Measurements from ENCODE around the gene RCCD1. TPM values are rescaled to one million over a fixed set of nuclear protein-coding genes. Genes with fewer than 3 reads are reported as not detected.

Gene RCCD1
- total RNA-seq, 1 experiment from 2014 or later, result 28.8 TPM

- Histone ChIP-seq H3K36me3 (ENCODE audit: insufficient read depth, low read length, poor library complexity, severe bottlenecking) (peaks cover 80% of the 10 kb centered on the region), H3K27me3 (replicated peaks; ENCODE audit: insufficient read depth, low read depth, low read length, poor library complexity) (no peaks in the 10 kb centered on the region), H3K9me3 (ENCODE audit: low read depth, low read length, poor library complexity, severe bottlenecking) (no peaks in the 10 kb centered on the region), H3K4me1 (ENCODE audit: insufficient read depth, low read length, poor library complexity, severe bottlenecking) (no peaks in the 10 kb centered on the region), H3K27ac (ENCODE audit: low read depth, low read length, poor library complexity, severe bottlenecking) (no peak overlapping the region), H3K4me3 (ENCODE audit: low read depth, low read length, poor library complexity, severe bottlenecking) (no peak overlapping the region)
- intact Hi-C loops (cut with micrococcal nuclease; ENCODE audit: unreplicated experiment), result no loop called here
- ChIA-PET CTCF (no interaction called here), POLR2A (ENCODE audit: low non-redundant PET) (no interaction called here)
- TF ChIP-seq CTCF (conservative IDR thresholded peaks at IDR 0.05; ENCODE audit: low read depth, low read length) (no peak), EZH2 (IDR thresholded peaks at IDR 0.05; ENCODE audit: borderline replicate concordance, low read depth, low read length, poor library complexity, severe bottlenecking) (no peak)
- no TSS peak for BruUV-seq (replicated peaks)
- DNase-seq (ENCODE audit: low spot score), result no peak
Measured at GRCh38 chr15:90982135-90982534, 27.5 kb downstream of the RCCD1 start.

GRCh38 chr15:90986790-90987507, 32.3 kb downstream of the RCCD1 start:
- CTCF ChIA-PET, result no interaction called here

GRCh38 chr15:90987561-90988141, 33.0 kb downstream of the RCCD1 start:
- ChIA-PET CTCF (no interaction called here), POLR2A (ENCODE audit: low non-redundant PET) (no interaction called here)
- no peaks in the 10 kb centered on the region for H3K27me3 ChIP-seq (replicated peaks; ENCODE audit: insufficient read depth, low read depth, low read length, poor library complexity)
- H3K4me1 ChIP-seq (ENCODE audit: insufficient read depth, low read length, poor library complexity, severe bottlenecking), result peaks cover 13% of the 10 kb centered on the region
- H3K27ac ChIP-seq (ENCODE audit: low read depth, low read length, poor library complexity, severe bottlenecking), result no peak overlapping the region
- BruUV-seq (replicated peaks), result no TSS peak
- TF ChIP-seq CTCF (conservative IDR thresholded peaks at IDR 0.05; ENCODE audit: low read depth, low read length) (no peak), EZH2 (IDR thresholded peaks at IDR 0.05; ENCODE audit: borderline replicate concordance, low read depth, low read length, poor library complexity, severe bottlenecking) (no peak)
- intact Hi-C loops (cut with micrococcal nuclease; ENCODE audit: unreplicated experiment), result no loop called here
- no peaks in the 10 kb centered on the region for H3K9me3 ChIP-seq (ENCODE audit: low read depth, low read length, poor library complexity, severe bottlenecking)
- no peak for DNase-seq (ENCODE audit: low spot score)
- H3K36me3 ChIP-seq (ENCODE audit: insufficient read depth, low read length, poor library complexity, severe bottlenecking), result peaks cover 26% of the 10 kb centered on the region
- H3K4me3 ChIP-seq (ENCODE audit: low read depth, low read length, poor library complexity, severe bottlenecking), result no peak overlapping the region

More at GRCh38 chr15:90986790-90987507, 32.3 kb downstream of the RCCD1 start:
- Histone ChIP-seq H3K4me1 (ENCODE audit: insufficient read depth, low read length, poor library complexity, severe bottlenecking) (peaks cover 11% of the 10 kb centered on the region), H3K27me3 (replicated peaks; ENCODE audit: insufficient read depth, low read depth, low read length, poor library complexity) (no peaks in the 10 kb centered on the region), H3K4me3 (ENCODE audit: low read depth, low read length, poor library complexity, severe bottlenecking) (no peak overlapping the region), H3K9me3 (ENCODE audit: low read depth, low read length, poor library complexity, severe bottlenecking) (no peaks in the 10 kb centered on the region), H3K36me3 (ENCODE audit: insufficient read depth, low read length, poor library complexity, severe bottlenecking) (peaks cover 32% of the 10 kb centered on the region), H3K27ac (ENCODE audit: low read depth, low read length, poor library complexity, severe bottlenecking) (no peak overlapping the region)
- intact Hi-C loops (cut with micrococcal nuclease; ENCODE audit: unreplicated experiment), result no loop called here
- BruUV-seq (replicated peaks), result no TSS peak
- no peak for DNase-seq (ENCODE audit: low spot score)
- POLR2A ChIA-PET (ENCODE audit: low non-redundant PET), result no interaction called here
- TF ChIP-seq CTCF (conservative IDR thresholded peaks at IDR 0.05; ENCODE audit: low read depth, low read length) (no peak), EZH2 (IDR thresholded peaks at IDR 0.05; ENCODE audit: borderline replicate concordance, low read depth, low read length, poor library complexity, severe bottlenecking) (no peak)

All from A673 (cell line).